Mucosa of descending colon (tissue), 3 donors: Measurements from ENCODE around the gene FLYWCH1. TPM values are rescaled to one million over a fixed set of nuclear protein-coding genes. Genes with fewer than 3 reads are reported as not detected.

Source experiments
- ATAC-seq: fragments of 200-7000 bp; cut with Tn5 transposase; one replicate; pipeline ENCODE4 v1.9.1; 2020; ENCODE audit warnings: mild to moderate bottlenecking, moderate library complexity
- DNase-seq, 3 donors: peaks; one replicate each; pipeline ENCODE4 v3.0.0-alpha.2; 2020
- H3K36me3 ChIP-seq: fragments of 200-600 bp; one replicate; pipeline ENCODE4 v1.8.0; 2021; ENCODE audit warnings: low read depth, mild to moderate bottlenecking
- H3K4me1 ChIP-seq: fragments of 200-600 bp; one replicate; pipeline ENCODE4 v1.8.0; 2021; ENCODE audit warnings: low read depth, mild to moderate bottlenecking
- H3K4me3 ChIP-seq: fragments of 200-600 bp; one replicate; pipeline ENCODE4 v1.8.0; 2021; ENCODE audit warnings: mild to moderate bottlenecking
- H3K9me3 ChIP-seq: fragments of 200-600 bp; one replicate; pipeline ENCODE4 v1.8.0; 2021; ENCODE audit warnings: mild to moderate bottlenecking
- CTCF ChIP-seq: fragments of 200-600 bp; IDR thresholded peaks from one replicate; pipeline ENCODE4 v1.8.0; 2022; ENCODE audit warnings: antibody characterized with exemption, mild to moderate bottlenecking
- intact Hi-C, 2 donors: fragments of 100-400 bp; cut with DNase I in 1 of 2; cut with micrococcal nuclease in 1 of 2; formaldehyde crosslinking; loops; one replicate each; pipeline versions ENCODE4 v1.11.0 to v1.11.1; 2022; cut with DNase I, micrococcal nuclease
- total RNA-seq, 3 donors: library from RNA; stranded (reverse); fragmentation: NEBNext Ultra II Directional in 2 of 3; extraction: Animal tissue kit (Norgen Biotek cat#: 25700) in 2 of 3; gene quantifications; one replicate each; pipeline versions ENCODE4 v1.2.1 to v1.2.4, GENCODE V29; 2021 to 2023
- donor health status: DM: no; HTN: no; CAD: no; lungs with moderate emphysema.
- donor health status: DM: no; HTN: no; CAD: no.
- donor health status: DM: no; HTN: yes; CAD: no.

Gene FLYWCH1
- total RNA-seq, 3 donors from 2014 or later = 26.6 to 46.0 (median 34.3) TPM

GRCh38 chr16:2919511-2920255, 8.0 kb downstream of the FLYWCH1 start:
- intact Hi-C loops = loop anchor here (5.0 to 10.0 kb wide), 2 partner anchors 45 to 47 kb away; no protein-coding TSS in a partner anchor
- Histone ChIP-seq H3K4me3 (no peak overlapping the region), H3K9me3 (no peaks in the 10 kb centered on the region), H3K4me1 (peaks cover 5% of the 10 kb centered on the region), H3K36me3 (no peaks in the 10 kb centered on the region)
- peak in 1 of 3 donors; percentile 68 for DNase-seq
- TF ChIP-seq CTCF = peak; percentile 89
- ATAC-seq = peak; percentile 69

GRCh38 chr16:2923481-2923880, 11.8 kb downstream of the FLYWCH1 start:
- DNase-seq (no peak), ATAC-seq (no peak)
- H3K36me3 ChIP-seq = no peaks in the 10 kb centered on the region
- no peaks in the 10 kb centered on the region for H3K9me3 ChIP-seq
- TF ChIP-seq CTCF = no peak
- H3K4me3 ChIP-seq = no peak overlapping the region
- intact Hi-C loops = loop anchor here (5.0 to 10.0 kb wide), 2 partner anchors 49 to 51 kb away; no protein-coding TSS in a partner anchor
- H3K4me1 ChIP-seq = peaks cover 9% of the 10 kb centered on the region

- Histone ChIP-seq H3K9me3 (no peaks in the 10 kb centered on the region), H3K4me1 (peaks cover 5% of the 10 kb centered on the region), H3K4me3 (no peak overlapping the region), H3K36me3 (no peaks in the 10 kb centered on the region)
- peak in 1 of 3 donors; percentile 39 for DNase-seq
- intact Hi-C loops = loop anchor here (5.0 to 10.0 kb wide), 2 partner anchors 50 to 53 kb away; no protein-coding TSS in a partner anchor
- no peak for ATAC-seq
- no peak for TF ChIP-seq CTCF
Measured at GRCh38 chr16:2924901-2925755, 13.4 kb downstream of the FLYWCH1 start.

- H3K9me3 ChIP-seq = no peaks in the 10 kb centered on the region
- H3K36me3 ChIP-seq = no peaks in the 10 kb centered on the region
- ATAC-seq (no peak), DNase-seq (no peak)
- H3K4me3 ChIP-seq = no peak overlapping the region
- TF ChIP-seq CTCF = no peak
- intact Hi-C loops = loop anchor here in 1 of 2 donors (10.0 kb wide), 1 partner anchor 51 kb away; no protein-coding TSS in a partner anchor
- H3K4me1 ChIP-seq = peaks cover 5% of the 10 kb centered on the region
Measured at GRCh38 chr16:2925951-2926649, 14.4 kb downstream of the FLYWCH1 start.

GRCh38 chr16:2926650-2926999, 14.9 kb downstream of the FLYWCH1 start:
- intact Hi-C loops = loop anchor here in 1 of 2 donors (10.0 kb wide), 1 partner anchor 52 kb away; no protein-coding TSS in a partner anchor
- H3K36me3 ChIP-seq = no peaks in the 10 kb centered on the region
- DNase-seq (no peak), ATAC-seq (no peak)
- H3K4me1 ChIP-seq = peaks cover 5% of the 10 kb centered on the region
- no peak for TF ChIP-seq CTCF
- no peak overlapping the region for H3K4me3 ChIP-seq
- no peaks in the 10 kb centered on the region for H3K9me3 ChIP-seq
